NB4 (cell line): ENCODE measurements around the gene FXYD5.

Experiments used
- DNase-seq: peaks from one replicate; pipeline ENCODE4 v3.0.0; 2010; ENCODE audit warnings: low read depth
- H3K4me3 ChIP-seq: one replicate; pipeline ENCODE4 v1.5.1; 2011; ENCODE audit warnings: mild to moderate bottlenecking, low read depth, low read length, moderate library complexity
- CTCF ChIP-seq: IDR thresholded peaks from one replicate; pipeline ENCODE4 v1.5.1; 2012; ENCODE audit warnings: low read depth, low read length
- MAX ChIP-seq: IDR thresholded peaks from 2 replicates; pipeline ENCODE4 v1.6.1; 2011; ENCODE audit warnings: low read depth, low read length
- MYC ChIP-seq: IDR thresholded peaks from 2 replicates; pipeline ENCODE4 v1.6.1; 2011; ENCODE audit warnings: low read depth, low read length
- POLR2A ChIP-seq: IDR thresholded peaks from 2 replicates; pipeline ENCODE4 v1.6.1; 2011; ENCODE audit warnings: mild to moderate bottlenecking; ENCODE audit not compliant: insufficient read length; ENCODE audit errors: extremely low read depth

The FXYD5 gene

GRCh38 chr19:35170359-35171061 lies 16.0 kb downstream of the FXYD5 start:
- peak; percentile 10 for DNase-seq
- H3K4me3 ChIP-seq, result no peak overlapping the region
- no peak for TF ChIP-seq CTCF
- TF ChIP-seq MYC, result no peak
- no peak for TF ChIP-seq POLR2A
- no peak for TF ChIP-seq MAX

GRCh38 chr19:35171730-35172129 lies 17.2 kb downstream of the FXYD5 start:
- no peak for DNase-seq
- TF ChIP-seq MYC, result no peak
- no peak for TF ChIP-seq CTCF
- no peak for TF ChIP-seq POLR2A
- TF ChIP-seq MAX, result no peak
- no peak overlapping the region for H3K4me3 ChIP-seq

- no peak for DNase-seq
- no peak for TF ChIP-seq MAX
- TF ChIP-seq CTCF, result no peak
- no peak for TF ChIP-seq POLR2A
- TF ChIP-seq MYC, result no peak
Observed at GRCh38 chr19:35174226-35174625, 19.7 kb downstream of the FXYD5 start.

GRCh38 chr19:35176181-35176570 lies 21.6 kb downstream of the FXYD5 start:
- H3K4me3 ChIP-seq, result no peak overlapping the region
- no peak for TF ChIP-seq MAX
- no peak for TF ChIP-seq MYC
- no peak for TF ChIP-seq POLR2A
- no peak for TF ChIP-seq CTCF
- no peak for DNase-seq

More at GRCh38 chr19:35174226-35174625, 19.7 kb downstream of the FXYD5 start:
- no peak overlapping the region for H3K4me3 ChIP-seq

GRCh38 chr19:35177377-35178274 lies 23.1 kb downstream of the FXYD5 start:
- H3K4me3 ChIP-seq, result no peak overlapping the region
- DNase-seq, result no peak

More at GRCh38 chr19:35177377-35178274, 23.1 kb downstream of the FXYD5 start:
- TF ChIP-seq CTCF, result no peak
- TF ChIP-seq MAX, result no peak
- TF ChIP-seq POLR2A, result no peak
- no peak for TF ChIP-seq MYC
